Erythroblast (primary cell): ENCODE results near the gene CDC34.

Source experiments
- GATA1 ChIP-seq: IDR thresholded peaks from 2 replicates; pipeline ENCODE4 v1.6.1; 2011; ENCODE audit warnings: low read depth, mild to moderate bottlenecking, control low read depth, low read length, moderate library complexity
- POLR2A ChIP-seq: IDR thresholded peaks from 2 replicates; pipeline ENCODE4 v1.6.1; 2011; ENCODE audit warnings: mild to moderate bottlenecking, low read length

DNA sequence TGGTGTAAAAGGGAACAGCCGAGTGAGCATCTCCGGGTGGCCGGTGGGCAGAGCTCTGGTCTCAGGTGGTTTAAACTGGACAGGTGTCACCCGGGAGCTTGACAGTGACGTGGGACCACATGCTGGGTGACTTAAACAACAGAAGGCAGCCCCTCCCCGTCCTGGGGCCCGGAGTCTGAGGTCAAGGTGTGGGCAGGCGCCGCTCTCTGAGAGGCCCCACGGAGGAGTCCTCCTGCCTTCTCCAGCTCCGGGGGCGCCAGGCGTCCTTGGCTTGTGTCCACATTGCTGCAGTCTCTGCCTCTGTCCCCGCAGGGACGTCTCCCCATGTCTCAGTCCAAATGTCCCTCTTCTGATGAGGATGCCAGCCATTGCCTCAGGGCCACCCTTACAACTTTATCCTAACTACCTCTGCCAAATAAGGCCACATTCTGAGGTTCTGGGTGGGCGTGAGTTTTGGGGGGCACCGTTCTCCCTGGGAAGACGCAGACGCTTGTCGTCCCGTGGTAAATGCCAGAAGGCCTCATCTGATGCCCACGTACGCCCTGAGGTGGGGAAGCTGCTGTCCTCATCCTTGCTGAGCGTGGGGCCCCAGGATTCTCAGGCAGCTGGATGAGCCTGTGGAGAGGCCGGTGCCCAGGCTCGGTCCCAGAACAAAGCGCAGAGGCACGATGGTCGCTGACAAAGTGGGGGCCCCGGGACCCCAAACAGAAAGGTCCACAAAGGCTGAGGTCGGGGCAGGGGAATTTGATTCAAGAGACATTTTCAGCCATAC is 25.2 kb downstream of the CDC34 start:
- TF ChIP-seq POLR2A = no peak
- no peak for TF ChIP-seq GATA1
